GM19397 (cell line): ENCODE data around the gene CDK4.
A peak's percentile ranks its signal among the peaks of the same experiment; 100 is the strongest.
"Not testable (repeated sequence)": the region's sequence is repeated elsewhere in the genome, so short reads cannot be mapped to it uniquely, and the experiment has no call there.

Source experiments
- ATAC-seq: cut with Tn5 transposase; IDR thresholded peaks from one replicate; pipeline ENCODE4 v1.9.1; 2021; ENCODE audit warnings: mild to moderate bottlenecking, moderate library complexity; ENCODE audit not compliant: unreplicated experiment

The CDK4 gene

DNA sequence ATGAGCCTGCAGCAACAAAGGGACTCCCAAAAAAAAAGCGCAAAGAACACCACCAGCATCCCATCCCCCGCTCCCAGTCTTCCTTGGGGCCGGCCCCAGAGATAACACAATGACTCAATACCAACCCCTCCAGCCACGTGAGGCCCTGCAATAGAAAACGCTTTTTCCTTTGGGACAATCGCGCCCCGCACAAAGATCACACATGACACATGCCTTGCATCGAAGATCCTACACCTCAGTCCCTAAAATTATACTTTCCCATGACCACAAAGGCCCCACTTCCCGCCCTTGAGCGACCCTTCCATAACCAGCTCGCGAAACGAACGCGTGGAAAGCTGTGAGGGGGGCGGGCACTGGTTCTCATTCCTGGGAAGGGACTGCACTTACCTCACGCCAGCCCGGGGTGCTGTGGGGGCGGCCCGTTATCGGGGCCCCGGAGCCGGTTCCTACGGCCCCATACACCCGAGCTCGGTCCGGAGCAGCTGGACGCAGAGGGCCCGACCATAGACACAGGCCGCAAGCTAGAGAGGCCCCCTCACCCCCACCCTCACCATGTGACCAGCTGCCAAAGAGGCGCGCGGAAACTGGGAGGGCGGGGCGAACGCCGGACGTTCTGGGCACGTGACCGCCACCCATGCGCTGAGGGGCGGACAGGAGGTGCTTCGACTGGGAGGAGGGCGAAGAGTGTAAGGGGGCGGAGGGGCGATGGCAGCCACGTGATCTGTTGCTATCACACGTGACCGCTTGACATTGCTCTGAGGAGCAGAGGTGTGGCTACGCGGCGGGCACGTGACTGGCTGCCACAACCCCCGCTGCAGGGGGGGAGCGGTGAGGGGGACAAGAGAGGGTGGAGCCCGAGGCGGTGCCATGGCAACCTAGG is at the start of gene CDK4:
Gene CDK4 (minus strand): TSS at position 523 of the 880 bp plus-strand sequence. CDS start 593 bp downstream, outside the sequence.
- ATAC-seq: peak; percentile 68

- no peak for ATAC-seq
Observed at GRCh38 chr12:57800965-57801364, 48.9 kb upstream of the CDK4 start.

DNA sequence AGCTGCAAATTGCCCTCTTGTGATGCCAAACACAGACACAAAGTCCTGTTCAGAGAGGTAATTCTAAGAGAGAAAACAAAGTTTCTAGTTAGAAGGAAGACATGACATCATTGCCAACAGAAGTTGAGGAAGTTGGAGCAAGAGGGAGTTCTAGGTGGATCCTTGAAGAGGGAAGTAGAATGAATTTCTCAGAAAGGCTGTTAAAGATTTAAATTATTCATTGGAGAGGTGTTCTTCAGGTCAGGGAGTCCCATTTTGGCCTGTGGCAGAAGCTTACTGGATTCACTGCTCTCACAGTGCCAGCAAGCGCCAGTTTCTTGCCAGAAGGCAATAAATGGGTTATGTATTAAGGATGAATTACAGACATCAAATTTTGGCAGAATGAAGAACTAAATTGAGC is 45.8 kb upstream of the CDK4 start:
- no peak for ATAC-seq

DNA sequence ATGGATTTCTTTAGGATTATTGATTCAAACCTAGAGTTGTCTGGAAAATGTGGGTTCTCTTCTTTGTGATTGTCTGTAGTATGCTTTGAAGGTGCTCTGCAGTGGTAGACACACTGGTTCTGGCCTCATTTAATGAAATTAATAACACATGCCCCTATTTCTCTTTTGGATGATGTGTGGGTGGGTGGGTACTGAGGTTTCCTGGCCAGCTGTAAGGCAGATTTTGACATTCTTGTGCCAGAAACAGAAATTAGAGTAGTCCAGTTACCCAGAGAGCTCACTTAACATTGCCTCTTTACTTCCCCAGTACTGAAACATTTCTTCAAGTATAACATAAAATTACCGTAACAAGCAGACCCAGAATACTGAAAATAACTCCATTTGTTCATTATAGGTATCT is 44.9 kb upstream of the CDK4 start:
- ATAC-seq: no peak

DNA sequence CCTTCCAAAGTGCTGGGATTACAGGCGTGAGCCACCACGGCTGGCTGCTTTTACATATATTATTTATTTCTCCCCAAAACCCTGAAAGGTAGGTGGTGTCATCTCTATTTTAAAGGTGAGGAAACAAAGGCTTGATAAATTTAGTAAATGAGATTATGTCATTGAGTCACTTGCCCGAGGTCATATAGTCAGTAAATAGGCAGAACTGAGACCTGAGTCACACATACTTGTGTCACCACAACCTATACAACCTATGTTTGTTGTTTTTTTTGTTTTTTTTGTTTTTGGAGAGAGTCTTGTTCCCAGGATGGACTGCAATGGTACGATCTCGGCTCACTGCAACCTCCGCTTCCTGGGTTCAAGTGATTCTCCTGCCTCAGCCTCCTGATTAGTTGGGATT is 43.2 kb upstream of the CDK4 start:
- no peak for ATAC-seq

- ATAC-seq: no peak
Observed at GRCh38 chr12:57793920-57794319, 41.8 kb upstream of the CDK4 start.

- no peak for ATAC-seq
Observed at GRCh38 chr12:57783861-57784260, 31.8 kb upstream of the CDK4 start.

DNA sequence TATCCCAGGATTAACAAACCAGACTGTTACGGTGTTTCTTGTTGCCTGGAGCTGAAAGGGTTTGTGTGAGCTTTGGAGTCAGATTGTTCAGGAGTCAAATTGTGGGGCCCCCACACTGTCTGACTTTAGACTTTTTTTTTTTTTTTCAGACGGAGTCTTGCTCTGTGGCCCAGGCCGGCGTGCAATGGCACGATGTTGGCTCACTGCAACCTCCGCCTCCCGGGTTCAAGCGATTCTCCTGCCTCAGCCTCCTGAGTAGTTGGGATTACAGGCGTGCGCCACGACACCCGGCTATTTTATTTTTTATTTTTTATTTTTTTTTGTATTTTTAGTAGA is 31.3 kb upstream of the CDK4 start:
- no peak for ATAC-seq

DNA sequence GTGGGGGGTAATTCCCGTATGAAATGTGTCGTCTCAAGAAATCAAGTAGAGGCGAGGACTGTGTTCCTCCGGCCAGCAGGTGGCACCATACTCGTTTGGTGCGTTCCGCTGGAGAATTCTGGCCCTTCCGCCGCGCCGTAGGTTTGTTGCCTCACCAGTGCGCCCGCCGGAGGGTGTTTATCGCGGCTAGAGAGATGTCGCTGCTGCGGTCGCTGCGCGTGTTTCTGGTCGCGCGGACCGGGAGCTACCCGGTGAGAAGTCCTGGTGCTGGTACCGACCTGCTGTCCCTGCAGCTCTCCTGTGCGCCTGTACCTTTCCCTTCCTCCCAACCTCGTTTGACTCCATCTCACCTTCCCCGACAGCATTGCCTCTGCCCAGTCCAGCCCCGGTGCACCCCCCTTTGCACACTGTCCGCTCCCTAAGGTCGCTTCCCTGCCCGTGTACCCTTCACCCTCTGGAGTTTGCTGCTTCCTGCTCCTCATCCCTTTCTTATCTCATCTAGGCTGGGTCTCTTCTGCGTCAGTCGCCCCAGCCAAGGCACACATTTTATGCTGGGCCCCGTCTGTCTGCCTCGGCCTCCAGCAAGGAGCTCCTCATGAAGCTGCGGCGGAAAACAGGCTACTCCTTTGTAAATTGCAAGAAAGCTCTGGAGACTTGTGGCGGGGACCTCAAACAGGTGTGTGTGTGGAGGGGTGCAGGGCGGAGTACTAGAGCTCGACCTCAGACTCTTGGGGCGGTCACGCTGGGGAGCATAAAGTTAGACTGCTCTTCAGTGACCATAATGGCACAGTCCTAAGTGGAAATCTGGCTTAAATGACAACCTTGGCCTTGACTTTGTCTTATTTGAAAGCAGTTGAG is 30.7 kb upstream of the CDK4 start, which contains the start of gene TSFM:
Gene TSFM (plus strand): TSS at position 180 of the 858 bp plus-strand sequence. CDS start 15 bp downstream, at position 195.
- ATAC-seq: peak; percentile 81

GRCh38 chr12:57782243-57782607 is 30.1 kb upstream of the CDK4 start:
- ATAC-seq: no peak

DNA sequence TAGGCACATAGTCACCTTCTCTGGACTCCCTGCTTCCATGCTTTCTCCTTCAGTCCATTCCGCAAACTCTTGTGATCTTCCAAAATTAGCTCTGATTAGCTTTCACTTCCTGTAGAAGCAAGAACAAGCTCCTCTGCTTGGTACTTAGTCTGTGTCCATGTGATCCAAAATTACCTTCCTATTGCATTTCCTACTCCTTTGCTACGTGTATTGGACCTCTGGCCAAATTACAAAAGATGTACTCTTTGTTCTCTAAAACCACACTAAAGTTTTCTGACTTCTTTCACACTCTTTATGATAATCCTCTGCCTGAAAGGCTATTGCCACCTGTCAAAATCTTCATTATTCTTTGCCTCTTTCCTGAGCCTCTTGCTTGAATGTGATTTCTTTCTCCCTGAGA is 29.7 kb upstream of the CDK4 start:
- no peak for ATAC-seq

DNA sequence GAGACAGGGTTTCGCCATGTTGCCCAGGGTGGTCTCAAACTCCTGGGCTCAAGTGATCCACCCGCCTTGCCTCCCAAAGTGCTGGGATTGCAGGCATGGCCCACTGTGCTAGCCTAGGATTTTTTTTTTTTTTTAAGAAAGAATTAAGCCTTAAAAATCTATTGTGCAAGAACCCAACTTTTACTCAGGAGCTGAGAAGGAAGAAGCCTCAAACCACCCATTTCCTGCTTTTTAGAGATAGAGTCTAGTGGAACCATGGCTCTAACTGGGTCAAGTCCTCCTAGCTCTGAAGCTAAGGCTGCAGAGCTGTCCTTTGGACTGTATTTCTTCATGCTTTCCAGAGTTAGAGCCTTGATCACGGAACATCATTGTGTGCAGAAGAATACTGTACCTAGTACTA is 29.1 kb upstream of the CDK4 start:
- no peak for ATAC-seq

GRCh38 chr12:57780284-57780897 is 28.3 kb upstream of the CDK4 start:
- ATAC-seq: no peak

GRCh38 chr12:57779736-57780135 is 27.6 kb upstream of the CDK4 start:
- no peak for ATAC-seq

DNA sequence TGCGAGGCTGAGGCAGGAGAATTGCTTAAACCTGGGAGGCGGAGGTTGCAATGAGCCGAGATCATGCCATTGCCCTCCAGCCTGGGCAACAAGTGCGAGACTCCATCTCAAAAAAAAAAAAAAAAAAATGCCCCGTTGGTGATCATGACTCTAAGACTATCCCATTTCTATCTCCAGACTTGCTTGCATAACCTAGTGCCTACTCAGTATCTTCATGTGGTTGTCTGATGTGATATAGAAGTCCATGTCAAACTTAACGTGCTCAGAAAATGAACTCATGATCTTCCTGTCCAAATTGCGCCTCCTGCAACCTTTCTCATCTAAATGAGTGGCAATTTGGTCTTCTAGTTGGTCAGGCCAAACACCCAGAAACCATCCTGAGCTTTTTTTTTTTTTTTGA is 25.8 kb upstream of the CDK4 start:
- no peak for ATAC-seq

GRCh38 chr12:57777367-57777766 is 25.3 kb upstream of the CDK4 start:
- ATAC-seq: no peak

DNA sequence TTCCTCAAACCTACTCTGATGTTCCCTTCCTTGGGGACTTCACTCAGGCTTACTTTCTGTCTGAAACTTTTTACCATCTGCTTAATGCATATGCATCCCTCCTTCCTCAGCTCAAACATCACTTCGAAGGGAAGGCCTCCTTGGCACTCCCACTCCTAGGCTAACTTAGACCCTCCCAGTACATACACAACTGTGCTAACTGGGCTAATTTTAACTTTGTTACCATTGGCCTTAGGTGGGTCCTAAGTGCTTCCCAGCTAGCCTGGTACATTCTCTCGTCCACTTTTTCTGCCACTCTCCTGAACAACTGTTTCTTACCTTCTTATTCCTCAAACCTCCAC is 24.1 kb upstream of the CDK4 start:
- no peak for ATAC-seq

- ATAC-seq: no peak
Observed at GRCh38 chr12:57775563-57776246, 23.6 kb upstream of the CDK4 start.

DNA sequence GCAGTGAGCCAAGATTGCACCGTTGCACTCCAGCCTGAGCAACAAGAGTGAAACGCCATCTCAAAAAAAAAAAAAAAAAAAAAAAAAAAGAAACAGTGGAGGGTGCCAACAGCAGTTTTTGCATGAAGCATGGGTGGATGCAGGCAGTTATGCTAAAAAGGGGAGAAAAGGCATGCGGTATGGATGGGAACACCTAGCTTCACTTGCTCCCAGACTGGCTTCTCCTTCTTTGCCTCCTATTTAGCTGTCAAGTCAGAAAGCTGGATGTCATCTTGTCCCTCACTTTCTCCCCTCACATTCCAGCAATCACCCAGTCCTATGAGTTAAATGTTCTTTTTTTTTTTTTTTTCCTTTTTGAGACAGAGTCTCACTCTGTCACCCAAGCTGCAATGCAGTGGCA is 22.9 kb upstream of the CDK4 start:
- no peak for ATAC-seq

GRCh38 chr12:57774634-57775033 is 22.5 kb upstream of the CDK4 start:
- ATAC-seq: not testable (repeated sequence)
